Stimulated activated CD8-positive, alpha-beta memory T cell treated with anti-CD3 and anti-CD28 coated beads, Interleukin-15, amount 100 ng/mL, for 1 hour (primary cell): ENCODE results near the gene FBXL17.

Source experiments
- DNase-seq: peaks from one replicate; pipeline ENCODE4 v3.0.0-alpha.2; 2020; ENCODE audit warnings: low read depth

FBXL17 gene

DNA sequence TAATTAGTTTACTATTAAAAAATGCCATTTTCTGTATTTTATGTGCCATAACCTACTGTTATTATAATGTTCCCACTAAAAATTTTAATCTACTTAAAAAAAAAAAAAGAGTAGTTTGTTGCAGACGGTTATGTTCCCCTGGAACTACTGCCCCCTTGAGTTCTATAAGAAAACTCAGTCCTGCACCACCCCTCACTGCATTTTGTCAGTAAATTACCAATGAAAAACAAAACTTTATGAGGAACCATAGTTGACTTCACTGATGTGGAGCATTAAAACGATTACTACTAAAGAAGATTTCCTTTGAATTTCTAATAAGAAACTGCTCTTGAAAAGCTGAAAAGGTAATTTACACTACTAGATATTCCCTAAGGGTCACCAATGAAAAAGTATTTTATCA is 288.7 kb downstream of the FBXL17 start:
- DNase-seq = no peak

DNA sequence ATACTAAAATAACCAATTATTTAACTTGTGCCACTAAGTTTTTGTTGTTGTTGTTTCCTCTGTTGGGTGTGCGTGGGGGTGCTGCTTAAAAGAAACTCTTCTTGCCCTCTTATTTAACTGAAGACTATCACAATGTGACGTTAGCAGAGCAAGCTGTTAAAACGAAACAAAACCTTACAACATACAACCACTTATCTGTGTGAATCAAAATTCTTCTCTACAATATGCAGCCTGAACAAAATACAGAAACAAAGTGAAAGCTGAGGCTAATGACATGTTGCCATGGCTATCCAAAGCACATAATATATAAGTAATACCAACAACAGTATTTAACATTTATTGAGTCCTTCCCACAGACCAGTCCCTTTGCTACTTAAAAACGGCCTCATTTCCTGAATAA is 291.0 kb downstream of the FBXL17 start:
- DNase-seq = no peak

DNA sequence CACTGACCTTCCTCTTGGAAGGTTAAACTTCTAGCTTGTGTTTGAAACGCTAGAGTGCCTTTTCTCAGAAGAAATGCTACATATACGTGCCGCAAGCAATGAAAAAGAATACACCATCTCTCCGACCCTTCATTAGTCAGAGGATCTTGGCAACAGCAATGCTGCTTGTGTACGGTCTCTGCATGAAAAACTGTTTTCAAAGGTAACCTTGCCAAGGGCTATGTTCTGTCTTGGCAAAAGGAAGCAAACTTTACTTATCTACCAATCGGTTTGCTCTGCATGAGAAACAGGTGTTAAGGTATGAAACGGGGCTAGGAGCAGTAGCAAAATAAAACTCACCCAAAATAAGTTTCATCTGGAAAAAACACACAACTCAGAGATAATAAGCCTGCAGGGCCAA is 297.8 kb downstream of the FBXL17 start:
- DNase-seq = no peak

DNA sequence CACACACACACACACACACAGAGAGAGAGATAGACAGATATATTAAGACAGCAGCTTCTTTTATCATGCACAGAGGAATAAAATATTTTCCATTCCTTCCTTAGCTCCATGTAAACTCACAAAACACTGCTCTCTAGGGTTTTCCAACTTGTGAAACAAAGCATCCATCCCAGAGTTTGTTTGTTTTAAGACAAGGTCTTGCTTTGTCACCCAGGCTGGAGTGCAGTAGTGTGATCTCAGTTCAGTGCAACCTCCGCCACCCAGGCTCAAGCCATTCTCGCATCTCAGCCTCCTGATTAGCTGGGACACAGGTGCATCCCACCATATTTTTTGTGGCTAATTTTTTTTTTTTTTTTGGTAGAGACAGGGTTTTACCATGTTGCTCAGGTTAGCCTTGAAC is 298.7 kb downstream of the FBXL17 start:
- DNase-seq = no peak

DNA sequence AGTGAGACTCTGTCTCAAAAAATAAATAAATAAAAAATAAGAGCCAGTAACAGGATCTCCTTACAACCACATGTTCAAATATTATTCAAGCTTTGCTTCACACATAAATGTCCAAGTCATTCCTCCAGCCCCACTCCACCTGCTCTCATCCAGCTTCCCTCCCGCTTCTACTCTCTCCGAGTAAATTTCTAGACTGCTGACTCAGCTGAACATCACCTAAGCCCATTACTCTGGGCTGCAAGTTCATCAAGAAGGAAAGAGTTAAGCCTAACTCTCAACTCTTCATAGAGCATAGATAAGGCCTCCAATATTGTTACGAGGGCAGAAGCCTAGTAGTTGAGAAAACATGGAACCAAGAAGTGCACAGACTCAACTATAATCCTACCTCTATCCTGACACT is 300.2 kb downstream of the FBXL17 start:
- DNase-seq = no peak

DNA sequence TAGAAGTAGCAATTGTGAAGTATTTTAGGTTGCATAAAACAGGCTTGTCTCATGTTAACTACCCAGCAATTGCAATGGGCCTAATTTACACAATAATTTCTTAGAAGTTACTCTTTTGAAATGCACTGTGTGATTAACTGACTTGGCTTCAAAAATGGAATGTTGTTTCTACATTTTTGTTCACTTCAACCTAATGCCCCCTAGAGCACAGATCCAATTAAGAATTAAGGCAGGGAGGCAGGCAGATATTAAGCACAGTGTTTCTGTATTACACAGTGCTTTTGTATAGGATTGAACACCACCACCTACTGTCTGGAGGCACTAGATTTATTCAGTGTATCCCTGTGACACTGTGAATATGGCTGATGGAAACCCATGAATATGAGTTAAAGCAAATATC is 302.1 kb downstream of the FBXL17 start:
- no peak for DNase-seq

DNA sequence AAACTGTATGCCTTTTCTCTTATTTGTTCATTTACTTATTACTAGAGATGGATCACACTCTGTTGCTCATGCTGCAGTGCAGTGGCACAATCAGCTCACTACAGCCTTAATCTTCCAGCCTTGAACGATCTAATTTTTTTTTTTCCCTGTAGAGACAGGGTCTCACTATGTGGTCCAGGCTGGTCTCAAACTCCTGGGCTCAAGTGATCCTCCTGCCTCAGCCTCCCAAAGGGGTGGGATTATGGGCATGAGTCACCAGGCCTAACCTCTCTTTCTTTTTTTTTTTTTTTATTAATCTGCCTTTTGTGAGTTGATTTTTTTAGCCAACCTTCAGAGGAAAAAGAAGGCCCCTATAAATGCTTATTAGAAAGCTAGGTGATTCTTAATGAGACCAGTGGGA is 303.0 kb downstream of the FBXL17 start:
- DNase-seq = no peak

DNA sequence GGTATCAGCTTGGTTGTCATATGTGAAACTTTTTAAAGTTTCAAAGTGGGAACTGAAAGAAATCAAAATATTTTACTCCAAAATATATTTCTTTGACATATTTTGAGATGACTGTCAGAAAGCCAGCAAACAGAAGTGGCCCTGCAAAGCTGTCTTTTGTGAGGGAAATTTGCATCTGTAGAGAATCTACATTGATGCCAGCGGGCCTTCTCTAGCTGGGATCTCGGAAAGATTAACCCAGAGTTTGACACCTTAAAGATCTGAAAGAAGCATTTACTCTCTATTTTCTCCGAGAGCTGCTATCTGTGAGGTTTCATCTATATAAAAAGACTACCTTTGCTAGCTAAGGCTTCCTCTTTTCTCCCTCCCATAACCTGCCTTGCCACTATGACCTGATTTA is 303.6 kb downstream of the FBXL17 start:
- DNase-seq = no peak

DNA sequence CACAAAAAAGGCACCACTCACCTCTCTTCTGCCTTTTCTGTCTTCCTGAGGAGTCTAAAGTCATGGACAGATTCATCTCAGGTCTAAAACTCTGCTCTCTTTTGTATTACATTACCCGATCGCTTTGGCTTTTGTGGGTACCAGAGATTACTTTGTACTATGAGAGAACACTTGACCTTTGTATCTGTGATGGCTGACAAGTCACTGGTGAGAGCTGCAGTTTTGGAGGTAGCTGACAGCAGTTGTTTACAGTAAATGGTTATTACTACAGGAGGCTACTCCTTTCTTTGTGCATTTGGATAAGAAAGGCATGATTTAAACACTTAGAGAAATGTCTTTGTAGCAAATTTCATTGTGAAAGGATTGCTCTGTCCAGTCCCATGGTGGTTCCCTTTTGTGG is 307.3 kb downstream of the FBXL17 start:
- no peak for DNase-seq

DNA sequence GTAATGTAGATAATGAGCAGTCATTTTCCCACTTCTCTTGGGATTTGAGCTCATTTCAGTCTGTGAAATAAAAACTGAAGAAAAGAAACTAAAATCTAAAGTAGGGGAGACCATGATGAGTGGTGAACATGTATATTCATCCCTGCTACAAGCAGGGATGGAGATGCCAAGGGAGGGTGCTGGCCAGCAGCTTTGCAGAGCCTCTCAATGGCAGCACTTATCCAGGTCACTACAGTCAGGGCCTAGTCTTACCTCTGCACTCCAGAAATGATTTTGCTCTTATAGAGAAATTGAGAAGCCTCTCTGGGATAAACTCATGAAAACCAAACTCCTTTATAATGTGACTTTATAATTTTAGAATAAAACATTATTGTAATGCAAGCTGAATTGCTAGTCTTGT is 317.6 kb downstream of the FBXL17 start:
- DNase-seq = no peak

DNA sequence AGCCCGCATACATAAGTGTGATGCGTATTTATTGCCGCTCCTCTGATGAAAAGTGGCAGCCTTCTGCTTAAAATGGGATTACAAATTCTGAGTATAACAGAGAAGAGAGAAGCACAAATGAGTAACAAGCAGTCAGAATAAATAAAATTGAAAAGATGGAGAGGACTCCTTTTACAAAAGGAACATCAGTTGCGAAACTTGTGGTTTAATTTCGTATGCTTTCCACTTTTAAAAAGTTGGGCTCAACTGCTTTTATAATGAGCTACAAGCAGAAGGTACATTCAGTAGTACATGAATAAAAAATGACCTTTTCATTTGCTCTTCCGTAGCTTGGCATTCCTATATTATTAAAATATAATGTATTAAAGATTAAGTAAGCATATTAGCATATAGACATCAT is 320.0 kb downstream of the FBXL17 start:
- no peak for DNase-seq

DNA sequence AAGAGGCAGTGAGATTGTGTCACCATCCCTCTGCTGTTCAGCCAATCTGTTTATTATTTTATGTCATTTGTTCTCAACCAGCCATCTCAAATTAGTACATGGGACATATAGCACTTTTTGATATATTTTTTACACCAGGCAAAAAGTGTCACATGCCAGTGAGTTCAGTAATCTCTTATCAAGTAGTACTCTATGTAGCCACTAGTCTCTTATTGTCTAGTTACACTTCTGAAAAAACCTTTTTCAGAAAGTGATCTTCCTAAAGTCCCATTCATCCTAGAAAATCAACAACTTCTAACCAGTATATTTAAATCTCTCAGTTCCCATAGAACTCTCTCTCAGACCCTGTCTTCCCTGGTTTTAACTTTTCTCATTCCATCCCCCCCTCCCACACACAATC is 321.6 kb downstream of the FBXL17 start:
- no peak for DNase-seq

DNA sequence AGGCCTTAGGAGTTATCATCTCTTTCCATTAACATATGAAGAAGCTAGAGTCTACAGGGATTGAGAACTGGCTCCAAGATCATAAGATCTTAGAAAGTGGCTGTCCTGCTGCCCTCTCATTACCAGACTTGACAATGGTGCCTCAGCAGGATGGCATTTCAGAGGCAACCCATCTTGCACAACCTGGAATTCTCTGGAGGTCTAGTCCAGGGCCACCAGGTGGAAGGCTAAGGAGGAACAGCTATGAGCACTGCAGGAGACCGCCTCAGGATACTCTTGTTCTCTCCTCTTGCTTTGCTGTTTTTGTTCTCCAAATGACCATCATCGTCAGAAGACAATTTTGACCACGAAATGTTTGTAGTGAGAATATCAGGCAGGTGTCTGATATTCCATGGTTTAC is 322.6 kb downstream of the FBXL17 start:
- DNase-seq = no peak

DNA sequence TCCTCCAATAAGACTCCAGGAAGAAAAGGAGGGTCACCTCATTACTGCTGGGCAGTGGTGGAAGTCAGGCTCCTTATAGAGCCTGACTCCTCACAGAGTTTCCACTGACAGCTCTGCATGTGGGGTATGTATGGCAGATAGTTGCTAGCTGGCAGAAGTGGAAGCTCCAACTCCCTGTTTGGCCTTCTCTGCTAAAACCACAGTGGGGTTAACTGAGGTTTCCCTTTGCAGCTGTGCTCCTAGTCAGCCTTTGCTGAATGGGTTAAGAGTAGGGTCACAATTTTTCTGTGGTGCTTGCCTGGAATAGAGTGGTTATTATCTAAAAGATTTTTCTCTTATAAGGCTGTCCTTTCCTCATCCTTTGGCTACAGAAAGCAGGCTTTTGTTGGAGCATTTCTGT is 327.5 kb downstream of the FBXL17 start:
- DNase-seq = no peak

DNA sequence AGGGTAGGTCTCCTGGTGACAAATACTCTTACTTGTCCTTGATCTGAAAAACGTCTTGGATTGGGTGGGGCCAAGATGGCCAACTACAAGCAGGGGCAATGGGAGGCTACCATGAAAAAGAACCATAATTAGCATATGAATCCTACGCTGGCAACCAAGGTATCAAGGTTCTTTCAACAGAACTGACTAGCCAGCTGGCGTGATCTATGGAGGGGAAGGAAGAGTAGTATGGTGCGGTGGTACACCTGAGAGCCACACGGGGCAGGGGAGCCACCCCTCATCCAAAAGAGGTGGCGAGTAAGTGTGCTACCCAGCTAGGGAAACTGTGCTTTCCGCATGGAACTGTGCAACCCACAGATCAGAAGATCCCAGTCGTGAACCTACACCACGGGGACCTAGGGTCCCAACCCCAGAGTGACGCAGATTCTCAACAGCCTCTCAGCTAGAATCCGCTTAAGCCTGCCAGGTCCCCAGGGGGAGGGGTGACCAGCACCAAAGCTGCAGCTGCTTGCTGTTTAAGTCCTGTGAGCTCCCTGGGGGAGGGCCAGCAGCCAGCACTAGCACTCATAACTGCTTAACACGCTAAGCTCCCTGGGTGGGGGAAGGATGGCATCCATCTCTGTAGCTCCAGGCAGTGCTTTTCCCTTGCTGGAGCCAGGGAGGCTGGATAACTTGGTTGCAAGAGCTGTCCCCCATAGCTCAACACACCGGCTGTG is 334.8 kb downstream of the FBXL17 start:
- no peak for DNase-seq

DNA sequence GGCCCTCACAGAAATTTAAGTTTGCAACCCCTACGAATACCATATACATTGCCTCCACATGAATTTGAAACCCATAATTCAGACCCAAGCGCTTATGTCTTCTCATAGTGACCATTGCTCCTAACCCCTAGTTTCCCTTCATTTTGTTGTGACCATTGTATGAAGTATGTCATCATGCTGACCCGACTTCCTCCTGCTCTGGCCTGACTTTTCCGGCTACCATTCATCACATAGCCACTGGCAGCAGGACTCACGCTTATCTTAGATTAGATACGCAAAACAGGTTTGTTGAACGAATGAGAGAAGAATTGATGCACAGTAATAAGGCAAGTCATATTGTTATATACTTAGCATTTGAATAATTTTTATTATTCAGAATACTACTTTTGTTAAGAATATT is 345.4 kb downstream of the FBXL17 start:
- no peak for DNase-seq

DNA sequence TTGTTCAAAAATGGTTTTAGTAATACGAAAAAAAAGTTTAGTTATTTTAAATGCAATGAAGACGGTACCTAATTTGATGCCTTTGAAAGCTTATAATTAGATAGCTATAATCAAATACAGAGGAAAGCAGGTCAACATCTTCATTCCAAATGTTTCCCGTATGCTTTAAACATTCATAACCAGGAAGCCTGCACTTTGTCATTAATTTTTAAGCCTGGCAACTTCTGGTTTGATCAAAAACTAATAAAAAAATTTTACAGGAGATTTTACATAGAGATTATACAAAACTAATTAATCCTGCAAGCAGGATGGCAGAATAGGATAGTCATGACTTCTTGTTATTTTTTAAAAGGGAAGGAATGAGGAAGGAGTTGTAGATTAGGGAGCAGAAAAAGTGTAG is 353.0 kb downstream of the FBXL17 start:
- DNase-seq = no peak

DNA sequence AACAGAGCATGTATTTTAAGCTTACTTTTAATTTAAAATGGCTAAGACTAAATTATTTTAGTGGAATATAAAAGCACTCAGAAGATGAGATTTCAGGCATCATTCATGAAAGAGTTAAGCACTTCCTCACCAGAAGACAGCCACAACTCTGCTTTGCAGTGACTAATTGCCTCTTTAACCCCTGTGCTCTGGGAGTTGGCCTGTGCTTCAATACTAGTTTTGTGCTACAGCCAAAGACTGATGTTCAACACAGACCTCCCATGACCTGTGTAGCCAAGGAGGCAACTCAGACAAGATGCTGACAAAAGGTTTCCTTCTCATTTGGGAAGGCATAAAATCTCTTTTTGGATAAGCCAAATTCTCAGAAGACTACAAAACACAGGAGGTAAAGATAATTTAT is 353.5 kb downstream of the FBXL17 start:
- DNase-seq = no peak

DNA sequence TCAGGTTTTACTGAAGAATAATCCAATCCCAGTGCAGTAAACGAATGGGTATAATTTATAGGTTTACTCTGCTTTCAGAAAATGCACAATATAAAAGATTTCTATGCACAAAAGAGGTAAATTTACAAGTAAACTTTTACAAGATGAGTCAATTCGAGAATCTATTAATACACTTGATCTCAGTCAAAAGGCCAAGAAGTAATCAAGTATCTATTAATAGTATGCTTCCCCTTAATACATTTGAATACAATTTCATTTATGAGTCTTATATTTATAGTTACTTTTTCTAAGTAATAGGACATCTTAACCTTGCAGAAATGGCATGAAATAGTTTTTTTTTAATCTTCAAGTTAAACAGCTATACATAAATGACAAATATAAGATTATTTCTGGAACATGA is 355.9 kb downstream of the FBXL17 start:
- DNase-seq = no peak

DNA sequence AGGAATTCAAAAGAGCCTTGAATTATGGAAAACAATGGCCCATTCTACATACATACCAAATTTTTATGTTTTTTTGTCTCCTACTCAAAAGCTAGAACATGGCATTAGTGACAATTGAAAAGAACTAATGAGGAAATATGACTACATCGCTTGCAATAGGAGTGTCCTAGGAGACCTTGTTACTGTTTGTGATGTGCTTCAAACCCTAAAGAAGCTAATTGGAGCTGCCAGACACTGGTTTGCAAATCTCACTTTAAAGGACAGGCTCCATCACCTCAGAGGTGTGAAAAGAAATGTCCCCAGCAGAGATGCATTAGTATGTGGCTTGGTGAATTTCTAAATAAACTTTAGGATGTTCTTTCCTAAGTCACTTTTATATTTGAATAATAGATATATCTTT is 356.9 kb downstream of the FBXL17 start:
- no peak for DNase-seq

DNA sequence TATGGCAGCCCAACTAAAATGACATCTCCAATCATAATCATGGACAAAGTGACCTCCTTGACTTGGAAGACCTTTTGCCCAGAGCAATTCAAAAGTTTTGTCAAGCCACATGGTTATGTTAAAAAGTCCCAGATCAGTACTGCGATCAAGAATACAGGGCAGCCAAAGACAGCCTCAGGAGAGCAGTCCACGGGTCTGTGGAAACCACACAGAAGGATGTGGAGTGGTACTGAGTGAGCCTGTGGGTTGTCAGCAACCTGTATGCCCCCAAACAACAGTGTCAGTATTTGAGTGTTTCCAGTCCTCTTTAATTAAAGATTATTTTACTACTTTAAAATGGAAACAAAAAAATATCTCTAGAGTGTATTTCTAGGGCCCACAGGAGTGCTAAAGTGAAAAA is 365.8 kb downstream of the FBXL17 start:
- no peak for DNase-seq

DNA sequence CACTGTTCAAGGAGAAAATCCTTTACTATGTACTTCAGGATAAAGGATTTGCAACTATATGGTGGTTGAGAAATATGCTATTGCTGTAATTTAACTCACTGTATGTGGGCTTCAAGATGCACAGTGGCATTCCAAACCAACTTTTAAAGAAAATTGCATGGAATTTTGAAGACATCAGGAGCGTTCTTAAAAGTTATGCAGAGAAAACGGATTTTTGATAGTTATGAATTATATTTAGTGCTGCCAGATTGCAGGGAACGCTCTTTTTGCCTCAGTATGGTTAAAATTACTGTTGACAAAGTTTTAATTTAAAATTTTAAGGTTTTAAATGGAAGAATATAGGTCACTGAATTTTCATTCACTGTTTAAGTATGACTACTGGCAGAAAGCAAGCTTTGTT is 375.1 kb downstream of the FBXL17 start:
- no peak for DNase-seq

DNA sequence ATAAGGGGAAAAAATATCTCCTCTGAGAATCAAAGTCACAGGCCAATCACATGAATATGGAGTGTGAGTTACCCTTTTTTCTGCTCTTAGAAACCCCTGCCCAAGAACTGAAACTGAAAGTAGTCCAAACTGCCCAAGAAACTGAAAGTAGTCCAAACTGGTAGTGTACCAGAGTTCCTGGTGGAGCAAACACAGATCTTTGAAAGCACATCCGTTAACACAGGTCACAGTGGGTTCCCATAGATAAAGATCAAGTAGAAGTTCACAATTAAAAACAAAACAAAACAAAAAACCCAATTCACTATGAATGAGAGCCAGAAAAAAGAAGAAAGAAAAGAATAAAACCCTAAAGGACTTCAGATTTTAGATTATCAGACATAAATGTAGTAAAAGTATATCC is 378.7 kb downstream of the FBXL17 start:
- no peak for DNase-seq

DNA sequence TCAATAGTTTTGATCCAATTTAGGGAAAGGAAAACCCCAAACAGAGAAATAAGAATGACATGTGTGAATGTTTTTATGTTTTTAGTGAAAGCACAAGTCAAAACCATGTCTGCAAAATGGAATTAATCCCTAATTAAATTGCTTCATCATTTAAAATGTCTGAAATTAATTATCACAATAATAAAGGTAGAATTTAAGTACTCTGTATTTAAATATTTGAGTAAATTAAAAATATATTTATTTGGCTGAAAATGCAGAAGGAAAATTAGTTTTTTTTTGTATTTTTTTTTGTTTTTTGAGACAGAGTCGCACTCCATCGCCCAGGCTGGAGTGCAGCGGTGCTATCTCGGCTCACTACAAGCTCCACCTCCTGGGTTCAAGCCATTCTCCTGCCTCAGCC is 380.7 kb downstream of the FBXL17 start:
- no peak for DNase-seq
